Lung (tissue), 12 donors: ENCODE data around the gene TRPM3. TPM values are rescaled to one million over a fixed set of nuclear protein-coding genes. Genes with fewer than 3 reads are reported as not detected.
A peak's percentile ranks its signal among the peaks of the same experiment; 100 is the strongest.

ENCODE experiments used
- ATAC-seq: fragments of 200-7000 bp; cut with Tn5 transposase; one replicate; pipeline ENCODE4 v1.9.1; 2020; ENCODE audit warnings: moderate number of reproducible peaks; ENCODE audit not compliant: insufficient read depth, low FRiP score
- DNase-seq, 3 donors: peaks; one replicate each; pipeline ENCODE4 v3.0.0-alpha.2; 2013 to 2017
- H3K27ac ChIP-seq, 2 donors: one replicate each; pipeline ENCODE4 v1.5.1; 2013; ENCODE audit warnings: mild to moderate bottlenecking in 2 of 2, moderate library complexity in 2 of 2, control low read depth in 1 of 2, inconsistent platforms in 1 of 2, low read depth in 1 of 2, low read length in 1 of 2
- H3K27me3 ChIP-seq, 3 donors: one replicate each; pipeline ENCODE4 v1.5.1; 2013; ENCODE audit warnings: low read length in 2 of 3; ENCODE audit not compliant: control insufficient read depth in 3 of 3, insufficient read depth in 3 of 3
- H3K36me3 ChIP-seq, 4 donors: one replicate each; pipeline ENCODE4 v1.5.1; 2013; ENCODE audit warnings: low read length in 4 of 4, mild to moderate bottlenecking in 1 of 4, moderate library complexity in 1 of 4; ENCODE audit not compliant: control insufficient read depth in 4 of 4, insufficient read depth in 4 of 4
- H3K4me1 ChIP-seq, 5 donors: one replicate each; pipeline ENCODE4 v1.5.1; 2013; ENCODE audit warnings: low read length in 5 of 5, mild to moderate bottlenecking in 2 of 5, moderate library complexity in 1 of 5; ENCODE audit not compliant: control insufficient read depth in 5 of 5, insufficient read depth in 5 of 5
- H3K4me3 ChIP-seq: one replicate; pipeline ENCODE4 v1.5.1; 2013; ENCODE audit warnings: mild to moderate bottlenecking, control low read depth, moderate library complexity
- H3K9ac ChIP-seq, 2 donors: one replicate each; pipeline ENCODE4 v1.5.1; 2013; ENCODE audit warnings: low read length in 2 of 2, control low read depth in 1 of 2; ENCODE audit not compliant: insufficient read depth in 1 of 2
- H3K9me3 ChIP-seq, 4 donors: one replicate each; pipeline ENCODE4 v1.5.1; 2013; ENCODE audit warnings: low read length in 3 of 4, mild to moderate bottlenecking in 1 of 4, moderate library complexity in 1 of 4; ENCODE audit not compliant: control insufficient read depth in 4 of 4, insufficient read depth in 3 of 4
- WGBS, 2 donors: extraction: QIAGEN DNeasy Blood & Tissue Kit; methylation state at CpG; one replicate each; pipeline ENCODE4 v1.1.7; 2013; 5-methylcytosine and 5-hydroxymethylcytosine counted together
- polyA plus RNA-seq, 2 donors: library from polyadenylated mRNA; stranded (reverse); fragments of 200-250 nt; gene quantifications; one replicate each; pipeline ENCODE4 v1.2.1, GENCODE V29; 2013
- total RNA-seq, 2 donors: library from RNA; depleted of rRNA in 1 of 2; stranded (reverse); fragments of >200 nt in 1 of 2; gene quantifications; one replicate each; pipeline ENCODE4 v1.2.1, GENCODE V29; 2014 to 2021
- TF ChIP-seq, protein P1 (sequence below): IDR thresholded peaks from 2 replicates; pipeline ENCODE4 v1.5.1; 2012; ENCODE audit warnings: mild to moderate bottlenecking; ENCODE audit errors: control extremely low read depth, extremely low read depth
- donor health status: control.
- donor health status: control.
- donor health status: Bipolar disorder and iron deficiency.
- donor health status: healthy.
- donor health status: DM: yes; HTN: yes; CAD: no.

The TRPM3 gene
- total and polyA plus RNA-seq, 4 donors: 0.02 to 1.4 (median 0.49) TPM; not detected in 1

DNA sequence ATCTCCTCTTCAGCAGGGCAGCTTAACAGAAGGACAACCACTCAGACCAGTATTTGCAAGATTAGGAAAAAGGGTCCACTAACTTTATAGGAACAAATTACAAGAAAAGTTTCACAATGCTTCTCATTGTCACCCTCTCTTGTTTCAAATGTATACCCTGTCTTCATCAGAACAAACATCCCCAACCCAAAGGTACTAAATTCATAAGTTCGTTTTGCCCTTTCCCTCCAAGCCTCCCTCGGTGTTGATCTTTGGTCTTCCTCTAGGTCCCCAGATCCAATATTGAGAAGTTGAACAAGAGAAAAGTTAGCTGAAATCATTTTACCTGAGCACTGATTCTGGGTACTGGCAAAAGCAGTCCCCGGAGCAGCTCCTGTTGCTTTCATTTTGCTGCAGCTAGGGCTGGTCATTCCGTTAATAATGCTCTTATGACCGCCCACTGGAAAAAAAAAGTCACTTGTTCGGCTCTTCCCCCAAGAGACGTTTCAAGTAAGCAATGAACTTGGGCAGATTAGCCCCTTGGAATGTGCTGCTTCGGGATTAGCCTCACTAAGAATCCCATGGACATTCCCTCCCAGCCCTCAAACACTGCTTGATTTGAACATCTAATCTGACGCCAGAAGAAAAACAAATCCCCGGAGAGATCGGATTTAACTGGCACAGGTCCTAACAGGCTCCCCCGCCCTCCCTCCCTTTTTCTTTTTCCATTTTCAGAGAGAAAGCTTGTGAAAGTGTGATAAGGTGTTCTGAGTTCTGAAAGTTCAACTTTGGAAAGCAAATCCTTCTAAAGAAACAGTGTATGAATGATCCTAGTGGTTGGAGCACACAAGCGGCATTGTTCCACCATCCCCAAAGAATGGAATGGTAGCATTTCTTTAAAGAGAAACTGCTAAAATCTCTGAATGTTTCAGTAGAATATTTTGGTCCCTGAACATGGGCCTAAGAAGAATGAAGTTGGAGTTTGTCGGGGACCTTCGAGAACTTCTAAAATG, 252.5 kb downstream of the TRPM3 start:
- TF ChIP-seq, protein P1, sequence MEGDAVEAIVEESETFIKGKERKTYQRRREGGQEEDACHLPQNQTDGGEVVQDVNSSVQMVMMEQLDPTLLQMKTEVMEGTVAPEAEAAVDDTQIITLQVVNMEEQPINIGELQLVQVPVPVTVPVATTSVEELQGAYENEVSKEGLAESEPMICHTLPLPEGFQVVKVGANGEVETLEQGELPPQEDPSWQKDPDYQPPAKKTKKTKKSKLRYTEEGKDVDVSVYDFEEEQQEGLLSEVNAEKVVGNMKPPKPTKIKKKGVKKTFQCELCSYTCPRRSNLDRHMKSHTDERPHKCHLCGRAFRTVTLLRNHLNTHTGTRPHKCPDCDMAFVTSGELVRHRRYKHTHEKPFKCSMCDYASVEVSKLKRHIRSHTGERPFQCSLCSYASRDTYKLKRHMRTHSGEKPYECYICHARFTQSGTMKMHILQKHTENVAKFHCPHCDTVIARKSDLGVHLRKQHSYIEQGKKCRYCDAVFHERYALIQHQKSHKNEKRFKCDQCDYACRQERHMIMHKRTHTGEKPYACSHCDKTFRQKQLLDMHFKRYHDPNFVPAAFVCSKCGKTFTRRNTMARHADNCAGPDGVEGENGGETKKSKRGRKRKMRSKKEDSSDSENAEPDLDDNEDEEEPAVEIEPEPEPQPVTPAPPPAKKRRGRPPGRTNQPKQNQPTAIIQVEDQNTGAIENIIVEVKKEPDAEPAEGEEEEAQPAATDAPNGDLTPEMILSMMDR: no peak
- Histone ChIP-seq H3K9me3 (no peaks in the 10 kb centered on the region), H3K9ac (peak overlapping the region; percentile 23 to 39), H3K4me3 (no peak overlapping the region), H3K4me1 (no peaks in the 10 kb centered on the region), H3K36me3 (no peaks in the 10 kb centered on the region), H3K27me3 (no peaks in the 10 kb centered on the region), H3K27ac (no peak overlapping the region)
- 55 to 82% methylated on average over 15 of the region's 15 CpGs for WGBS, 2 donors
- ATAC-seq (no peak), DNase-seq (peak; percentile 19 to 40 (median 27))

GRCh38 chr9:70868041-70868440, 253.4 kb downstream of the TRPM3 start:
- Histone ChIP-seq H3K9me3 (no peaks in the 10 kb centered on the region), H3K36me3 (no peaks in the 10 kb centered on the region), H3K27ac (no peak overlapping the region), H3K9ac (no peak overlapping the region), H3K4me3 (no peak overlapping the region), H3K4me1 (no peaks in the 10 kb centered on the region), H3K27me3 (no peaks in the 10 kb centered on the region)
- WGBS, 2 donors: 95% methylated on average over 1 of the region's 1 CpG
- ATAC-seq (no peak), DNase-seq (no peak)
- TF ChIP-seq, protein P1: no peak

- ATAC-seq (no peak), DNase-seq (no peak)
- TF ChIP-seq, protein P1: no peak
- Histone ChIP-seq H3K36me3 (no peaks in the 10 kb centered on the region), H3K4me3 (no peak overlapping the region), H3K9ac (no peak overlapping the region), H3K4me1 (no peaks in the 10 kb centered on the region), H3K9me3 (no peaks in the 10 kb centered on the region), H3K27ac (no peak overlapping the region), H3K27me3 (no peaks in the 10 kb centered on the region)
- 43 to 69% methylated on average over 2 of the region's 2 CpGs for WGBS, 2 donors
Observed at GRCh38 chr9:70865471-70865870, 255.9 kb downstream of the TRPM3 start.
